ENCODE results near the gene VSIG10L.

GRCh38 chr19:51297406-51297805 lies 44.5 kb downstream of the VSIG10L start:
- no peak for TF ChIP-seq CTCF (IDR thresholded peaks at IDR 0.05)
- TF ChIP-seq POLR2A (IDR thresholded peaks at IDR 0.05) = no peak
